Gastroesophageal sphincter (tissue), 3 donors: ENCODE results near the gene LIF.

Source experiments
- EP300 ChIP-seq: sonication (generic); formaldehyde crosslinking; IDR thresholded peaks from one replicate; pipeline ENCODE4 v1.6.1; 2017; ENCODE audit warnings: antibody characterized with exemption, mild to moderate bottlenecking
- TF ChIP-seq, protein P1 (sequence below), 4 experiments: fragments of 200-600 bp in 2 of 4; fragments of 450-650 bp in 2 of 4; sonication (generic) in 1 of 4; IDR thresholded peaks; one replicate each; pipeline ENCODE4 v1.5.1; 2017 to 2019; ENCODE audit warnings: antibody characterized with exemption in 4 of 4, mild to moderate bottlenecking in 2 of 4, moderate library complexity in 2 of 4

DNA sequence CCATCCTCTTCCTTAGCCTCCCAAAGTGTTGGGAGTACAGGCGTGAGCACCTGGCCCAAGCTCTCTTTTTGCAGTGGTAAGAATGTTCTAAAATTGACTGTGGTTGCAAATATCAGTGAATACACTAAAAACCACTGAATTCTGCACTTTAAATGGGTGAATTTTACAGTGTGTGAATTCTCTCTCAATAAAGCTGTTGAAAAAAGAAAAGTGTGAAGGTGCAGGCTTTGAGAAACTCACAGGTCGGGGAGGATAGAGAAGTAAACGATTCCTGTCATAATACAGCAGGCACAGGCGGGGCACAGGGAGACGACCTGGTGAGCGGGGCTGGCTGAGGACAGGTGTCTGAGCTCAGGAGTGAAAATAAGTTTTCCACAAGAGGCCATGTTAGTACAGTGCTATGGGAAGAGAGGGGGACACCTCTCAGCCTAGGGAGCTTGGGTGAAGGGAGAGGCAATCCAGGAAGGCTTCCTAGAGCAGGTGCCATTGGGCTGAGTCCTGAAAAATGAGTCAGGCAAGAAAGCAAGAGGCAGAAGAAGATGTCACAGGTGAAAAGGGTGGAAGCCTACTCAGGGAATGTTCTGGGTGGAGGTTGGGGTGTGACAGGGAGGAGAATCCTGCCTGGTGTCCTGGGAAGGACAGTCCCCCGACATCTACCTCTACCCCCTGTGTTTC, 26.1 kb downstream of the LIF start:
- TF ChIP-seq, protein P1, sequence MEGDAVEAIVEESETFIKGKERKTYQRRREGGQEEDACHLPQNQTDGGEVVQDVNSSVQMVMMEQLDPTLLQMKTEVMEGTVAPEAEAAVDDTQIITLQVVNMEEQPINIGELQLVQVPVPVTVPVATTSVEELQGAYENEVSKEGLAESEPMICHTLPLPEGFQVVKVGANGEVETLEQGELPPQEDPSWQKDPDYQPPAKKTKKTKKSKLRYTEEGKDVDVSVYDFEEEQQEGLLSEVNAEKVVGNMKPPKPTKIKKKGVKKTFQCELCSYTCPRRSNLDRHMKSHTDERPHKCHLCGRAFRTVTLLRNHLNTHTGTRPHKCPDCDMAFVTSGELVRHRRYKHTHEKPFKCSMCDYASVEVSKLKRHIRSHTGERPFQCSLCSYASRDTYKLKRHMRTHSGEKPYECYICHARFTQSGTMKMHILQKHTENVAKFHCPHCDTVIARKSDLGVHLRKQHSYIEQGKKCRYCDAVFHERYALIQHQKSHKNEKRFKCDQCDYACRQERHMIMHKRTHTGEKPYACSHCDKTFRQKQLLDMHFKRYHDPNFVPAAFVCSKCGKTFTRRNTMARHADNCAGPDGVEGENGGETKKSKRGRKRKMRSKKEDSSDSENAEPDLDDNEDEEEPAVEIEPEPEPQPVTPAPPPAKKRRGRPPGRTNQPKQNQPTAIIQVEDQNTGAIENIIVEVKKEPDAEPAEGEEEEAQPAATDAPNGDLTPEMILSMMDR (IDR thresholded peaks at IDR 0.05), result no peak
- no peak for TF ChIP-seq EP300
